NCI-H446 (cell line): ENCODE data around the gene VSTM5.
"Not testable (repeated sequence)": the region's sequence is repeated elsewhere in the genome, so short reads cannot be mapped to it uniquely, and the experiment has no call there.

Experiments used
- DNase-seq, 2 experiments: peaks; one replicate each; lab custom pipeline; 2025; lab: John Stamatoyannopoulos, UW

Gene VSTM5, protein sequence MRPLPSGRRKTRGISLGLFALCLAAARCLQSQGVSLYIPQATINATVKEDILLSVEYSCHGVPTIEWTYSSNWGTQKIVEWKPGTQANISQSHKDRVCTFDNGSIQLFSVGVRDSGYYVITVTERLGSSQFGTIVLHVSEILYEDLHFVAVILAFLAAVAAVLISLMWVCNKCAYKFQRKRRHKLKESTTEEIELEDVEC

DNA sequence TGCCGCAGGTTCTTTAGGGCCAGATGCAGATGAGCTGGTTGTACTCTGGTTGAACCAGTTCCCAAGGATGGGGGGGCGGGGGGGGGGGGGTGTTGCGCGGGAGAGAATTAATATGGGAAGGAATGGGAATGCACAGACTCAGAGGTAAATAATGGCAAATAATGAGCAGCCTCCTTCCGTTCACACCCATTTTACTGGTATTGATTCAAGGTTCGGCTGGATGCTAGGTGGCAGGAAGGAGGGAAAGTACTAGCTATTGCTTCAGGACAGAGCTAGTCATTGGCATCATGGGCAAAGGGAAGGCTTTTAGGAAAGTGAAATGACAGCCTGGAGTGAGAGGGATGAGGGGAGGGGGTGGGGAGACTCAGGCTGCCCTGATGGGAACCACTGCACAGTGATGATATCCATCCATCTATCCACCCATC is at the start of gene VSTM5:
Gene VSTM5 (minus strand): TSS at position 25 of the 425 bp plus-strand sequence. CDS start 116 bp downstream, outside the sequence.
- DNase-seq, result no peak

DNA sequence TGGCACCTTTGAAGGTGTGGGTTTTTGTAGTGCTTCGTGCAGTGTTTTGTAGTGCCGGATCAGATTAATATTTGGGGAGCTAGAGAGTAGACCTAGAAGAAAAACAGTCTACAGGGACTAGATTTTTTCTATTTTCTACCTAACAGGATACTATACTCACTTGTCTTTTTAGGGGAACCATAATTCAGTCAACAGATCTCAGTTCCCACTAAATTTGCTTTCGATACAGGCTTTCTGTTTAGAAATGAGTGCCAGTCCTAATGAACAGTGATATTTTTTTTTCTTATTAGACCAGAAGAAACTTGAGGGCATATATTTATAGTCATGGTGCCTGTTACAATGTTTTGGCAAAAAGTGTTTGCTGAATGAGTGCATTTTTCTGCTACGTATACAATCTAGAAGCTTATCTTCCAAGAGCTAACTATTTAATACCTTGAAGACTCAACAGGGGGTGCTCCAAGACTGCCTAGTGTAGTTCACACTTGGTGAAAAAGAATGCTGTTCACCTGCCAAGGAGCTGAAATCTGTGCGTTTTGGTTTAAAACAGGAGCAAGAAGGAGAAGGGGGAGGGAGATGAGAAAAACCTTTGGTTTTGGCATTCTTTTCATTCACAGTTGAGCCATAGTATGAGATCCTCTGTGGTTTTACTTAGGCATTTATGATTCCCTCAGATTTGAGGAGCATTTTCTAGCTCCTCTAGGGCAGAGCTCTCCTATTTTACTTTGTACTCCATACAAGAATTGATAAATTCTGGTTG is 44.9 kb upstream of the VSTM5 start:
- peak in 1 of 2 experiments; percentile 46 for DNase-seq

DNA sequence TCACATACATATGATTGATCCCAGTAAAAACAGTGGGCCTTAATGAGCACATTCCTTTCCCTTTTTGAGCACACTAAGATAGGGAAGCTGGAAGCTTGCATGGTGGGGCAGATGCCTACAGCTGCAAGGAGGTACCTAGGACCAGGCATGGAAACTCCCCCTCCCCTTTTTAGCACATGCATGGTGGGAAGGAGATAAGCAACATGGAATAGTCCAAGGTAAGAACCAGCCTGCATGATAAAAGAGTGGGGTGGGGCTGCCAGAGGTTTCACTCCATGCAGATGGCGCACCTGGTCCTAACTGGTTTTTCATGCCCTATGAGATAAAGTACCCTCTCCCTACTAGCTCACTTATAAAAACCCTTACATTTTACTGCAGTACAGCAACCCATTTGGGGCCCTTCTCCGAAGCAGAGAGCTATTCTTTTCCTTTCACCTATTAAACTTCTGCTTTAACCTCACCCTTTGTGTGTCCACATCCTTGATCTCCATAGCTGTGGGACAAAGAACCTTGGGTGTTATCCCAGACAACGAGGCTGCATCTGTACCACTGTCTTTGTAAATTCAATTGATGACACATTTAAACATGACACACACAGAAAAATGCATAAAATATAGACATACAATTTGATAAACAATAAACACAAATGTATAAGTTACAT is 40.1 kb upstream of the VSTM5 start:
- no peak for DNase-seq

DNA sequence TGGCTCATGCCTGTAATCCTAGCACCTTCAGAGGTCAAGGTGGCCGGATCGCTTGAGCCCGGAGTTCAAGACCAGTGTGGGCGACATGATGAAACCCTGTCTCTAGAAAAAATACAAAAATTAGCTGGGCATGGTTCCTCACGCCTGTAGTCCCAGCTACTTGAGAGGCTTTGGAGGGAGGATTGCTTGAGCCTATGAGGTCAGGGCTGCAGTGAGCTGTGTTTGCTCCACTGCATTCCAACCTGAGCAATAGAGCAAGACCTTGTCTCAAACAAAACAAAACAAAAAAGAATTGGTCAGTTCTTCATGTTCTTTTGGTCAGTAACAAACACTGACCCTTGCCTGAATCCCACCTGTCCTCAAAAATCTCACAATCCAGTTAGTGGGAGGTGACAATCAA is 36.7 kb upstream of the VSTM5 start:
- DNase-seq, result no peak

DNA sequence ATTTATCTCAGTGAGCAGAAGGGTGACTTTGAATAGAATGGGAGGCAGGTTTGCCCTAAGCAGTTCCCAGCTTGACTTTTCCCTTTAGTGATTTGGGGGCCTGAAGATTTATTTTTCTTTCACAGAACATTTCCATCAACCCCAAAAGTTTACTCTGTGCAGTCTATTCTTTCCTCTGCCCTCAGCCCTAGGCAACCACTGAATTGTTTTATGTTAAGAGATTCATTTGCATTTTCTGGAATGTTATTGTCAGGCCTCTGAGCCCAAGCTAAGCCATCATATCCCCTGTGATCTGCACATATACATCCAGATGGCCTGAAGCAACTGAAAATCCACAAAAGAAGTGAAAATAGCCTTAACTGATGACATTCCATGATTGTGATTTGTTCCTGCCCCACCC is 28.7 kb upstream of the VSTM5 start:
- not testable (repeated sequence) for DNase-seq

DNA sequence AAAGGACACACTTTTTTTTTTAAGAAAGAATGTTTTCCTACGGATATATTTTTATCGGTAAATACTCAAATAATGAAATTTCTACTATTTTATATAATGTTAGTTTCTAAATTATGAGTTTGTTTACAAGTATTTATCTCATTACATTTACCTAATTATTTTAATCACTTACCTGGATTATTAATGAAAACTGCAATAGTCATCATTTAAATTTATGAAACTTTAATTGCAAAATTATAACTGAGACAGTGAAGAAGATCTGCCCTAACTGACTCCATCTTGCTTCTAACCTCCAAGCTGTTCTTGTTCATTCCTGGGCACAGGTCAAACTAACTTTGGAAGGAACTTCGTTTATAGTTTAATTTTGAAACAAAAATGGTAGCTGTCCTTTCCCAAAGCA is 25.2 kb upstream of the VSTM5 start:
- DNase-seq, result no peak

DNA sequence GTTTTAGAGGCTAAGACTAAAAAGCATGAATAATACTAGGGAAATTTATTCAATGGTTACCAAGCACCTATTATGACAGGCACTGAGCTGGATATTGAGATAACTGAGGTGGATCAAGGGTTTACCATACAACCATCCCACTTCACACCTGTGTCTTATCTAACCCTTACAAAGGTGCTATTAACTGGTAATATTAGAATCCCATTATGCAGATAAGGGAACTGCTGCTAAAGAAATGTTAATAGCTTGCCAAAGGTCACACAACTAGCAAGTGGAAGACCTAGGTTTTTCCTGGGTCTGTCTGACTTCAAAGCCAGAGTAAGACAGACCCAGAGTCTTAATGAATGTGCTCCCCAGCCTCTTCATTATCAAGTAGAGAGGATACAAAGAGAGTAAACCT is 21.1 kb upstream of the VSTM5 start:
- DNase-seq, result no peak

DNA sequence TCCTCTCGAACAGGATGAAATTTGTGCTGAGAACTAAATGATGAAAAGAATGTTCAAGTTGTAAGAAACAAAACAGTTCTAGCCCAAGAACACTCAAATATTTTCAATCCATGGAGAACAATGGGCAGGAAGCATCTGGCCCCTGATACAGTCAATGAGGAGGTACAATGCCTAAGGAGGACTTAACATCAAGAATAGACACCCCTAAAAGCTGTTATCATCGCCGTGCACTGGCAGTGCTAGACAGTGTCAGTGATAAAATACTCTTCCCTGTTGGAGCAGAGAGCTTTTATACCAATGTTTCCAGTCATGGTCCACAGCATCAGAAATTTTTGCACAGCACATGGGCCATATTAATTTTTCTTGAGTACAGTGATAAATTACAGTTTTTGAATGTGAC is 20.2 kb upstream of the VSTM5 start:
- DNase-seq, result no peak

DNA sequence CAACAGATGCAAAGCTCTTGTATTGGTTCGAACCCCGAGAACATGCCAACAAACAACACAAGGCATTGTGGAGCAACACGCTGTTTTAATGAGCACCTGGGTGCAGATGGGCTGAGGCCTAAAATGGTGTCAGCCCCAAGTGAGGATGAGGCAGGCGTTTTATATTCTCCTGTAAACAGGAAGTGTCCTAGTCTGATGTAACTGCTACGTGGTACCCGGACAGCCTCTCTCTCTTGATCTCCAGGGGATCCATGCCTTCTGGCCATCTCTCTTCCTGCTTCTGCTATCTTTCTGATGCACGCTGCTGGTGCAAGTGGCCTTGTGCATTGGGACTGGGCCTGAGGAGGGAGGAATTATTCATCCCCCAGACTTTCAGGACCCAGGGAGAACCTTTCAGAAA is 19.4 kb upstream of the VSTM5 start:
- no peak for DNase-seq

DNA sequence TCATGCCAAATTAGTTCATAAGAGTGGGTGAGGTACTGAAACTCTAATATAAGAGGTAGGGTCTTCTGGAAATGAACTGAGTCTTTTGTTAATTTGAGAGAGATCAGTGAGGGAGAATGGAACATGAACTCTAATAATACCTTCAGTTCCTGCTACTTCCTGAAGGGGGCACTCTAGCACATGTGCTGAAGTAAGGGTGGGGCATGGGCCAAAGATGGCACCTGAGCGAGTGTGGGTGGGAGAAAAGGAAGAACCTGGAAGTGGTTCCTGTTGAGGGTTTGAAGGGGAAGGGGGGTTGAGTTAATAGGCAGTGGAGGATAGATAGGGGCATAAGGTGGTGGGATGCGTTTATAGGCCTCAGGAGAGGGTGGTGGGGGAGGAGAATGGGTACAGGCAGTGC is 18.0 kb upstream of the VSTM5 start:
- not testable (repeated sequence) for DNase-seq

DNA sequence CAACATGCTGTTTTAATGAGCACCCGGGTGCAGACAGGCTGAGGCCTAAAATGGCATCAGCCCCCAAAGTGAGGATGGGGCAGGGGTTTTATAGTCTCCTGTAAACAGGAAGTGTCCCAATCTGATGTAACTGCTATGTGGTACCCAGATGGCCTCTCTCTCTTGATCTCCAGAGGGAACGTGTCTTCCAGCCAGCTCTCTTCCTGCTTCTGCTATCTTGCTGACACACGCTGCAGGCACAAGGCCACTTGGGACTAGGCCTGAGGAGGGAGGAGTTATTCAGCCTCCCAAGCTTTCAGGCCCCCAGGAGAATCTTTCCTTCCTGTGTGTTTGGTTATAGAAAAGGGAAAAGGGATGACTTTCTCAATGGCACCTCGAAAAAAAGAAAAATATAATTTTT is 11.4 kb upstream of the VSTM5 start:
- DNase-seq, result no peak

DNA sequence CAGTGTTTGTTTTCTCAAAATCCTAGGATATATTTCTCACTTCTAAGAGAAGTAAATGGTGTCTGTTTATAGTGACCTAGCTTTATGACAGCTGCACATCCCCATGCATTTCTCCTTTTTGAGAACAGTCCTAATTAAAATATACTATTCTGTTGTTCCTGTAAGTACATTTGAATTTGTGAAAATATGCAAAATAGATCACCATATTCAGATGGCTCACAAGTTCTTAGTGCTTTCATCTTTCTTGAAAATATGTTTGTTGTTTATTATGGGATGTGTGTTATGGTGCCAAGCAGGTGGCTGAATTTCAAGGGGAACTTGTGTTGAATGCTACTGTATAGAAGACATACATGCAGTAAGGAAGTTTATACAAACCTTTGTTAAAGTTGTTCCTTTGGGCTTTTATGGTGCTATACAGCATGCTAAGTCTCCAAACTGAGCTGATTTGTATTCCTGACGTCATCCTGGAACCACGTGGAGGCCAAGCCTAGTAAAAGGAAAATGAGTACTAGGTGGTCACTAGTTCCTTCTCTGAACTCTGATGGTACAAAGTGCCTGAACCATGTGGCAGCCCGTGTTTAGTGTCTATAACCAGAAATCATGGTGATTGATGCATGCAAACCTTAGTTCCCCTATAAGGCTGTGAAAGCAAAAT is 7.8 kb upstream of the VSTM5 start:
- DNase-seq, result no peak

DNA sequence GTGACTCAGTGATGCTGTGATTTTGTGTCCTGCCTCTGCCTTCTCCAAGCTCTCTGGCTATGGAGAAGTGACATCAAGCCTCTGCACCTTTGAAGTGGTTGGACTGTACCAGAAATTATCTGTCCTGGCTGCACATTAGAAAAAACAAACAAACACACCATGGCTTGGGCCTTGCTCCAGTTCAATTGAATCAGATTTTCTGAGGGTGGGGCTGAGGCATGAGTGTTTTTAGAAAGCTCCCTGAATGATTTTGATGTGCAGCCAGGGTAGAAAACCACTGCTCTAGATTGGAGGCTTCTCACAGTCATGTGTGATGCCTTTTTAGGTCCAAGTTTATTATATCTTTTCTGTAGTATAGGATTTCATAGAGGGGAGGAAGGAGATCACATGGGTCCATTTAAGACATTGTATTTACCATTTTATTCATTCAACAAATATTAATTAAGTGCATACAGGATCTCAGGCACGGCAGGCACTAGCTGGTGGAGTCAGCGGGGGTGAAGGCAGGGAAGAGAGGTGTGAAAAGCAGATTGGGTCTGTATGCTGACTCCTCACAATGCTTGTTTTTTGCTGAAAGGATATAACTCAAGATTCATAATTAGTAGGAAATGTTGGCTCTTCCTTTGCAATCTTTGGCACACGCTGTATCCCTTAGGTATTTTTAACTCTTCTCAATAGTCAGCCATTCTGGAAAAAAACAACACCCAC is 7.1 kb upstream of the VSTM5 start:
- no peak for DNase-seq

DNA sequence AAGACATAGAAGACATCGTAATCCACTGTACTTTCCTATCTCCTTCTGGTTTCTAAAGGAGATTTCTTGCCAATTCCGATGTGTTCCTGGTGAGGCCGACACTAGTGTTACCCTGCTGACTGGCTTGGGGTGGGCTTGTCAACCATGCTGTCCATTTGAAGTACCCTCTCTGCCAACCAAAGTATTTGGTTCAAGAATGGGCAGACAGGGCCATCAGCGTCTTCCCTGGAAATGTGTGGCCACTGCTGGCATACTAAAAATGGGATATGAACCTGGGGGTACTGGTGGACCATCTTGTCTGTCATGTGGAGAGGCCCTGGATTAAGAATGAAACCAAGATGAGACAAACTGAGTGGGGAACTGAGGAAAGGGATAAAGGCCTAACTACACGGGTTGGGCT is 1.8 kb upstream of the VSTM5 start:
- no peak for DNase-seq

DNA sequence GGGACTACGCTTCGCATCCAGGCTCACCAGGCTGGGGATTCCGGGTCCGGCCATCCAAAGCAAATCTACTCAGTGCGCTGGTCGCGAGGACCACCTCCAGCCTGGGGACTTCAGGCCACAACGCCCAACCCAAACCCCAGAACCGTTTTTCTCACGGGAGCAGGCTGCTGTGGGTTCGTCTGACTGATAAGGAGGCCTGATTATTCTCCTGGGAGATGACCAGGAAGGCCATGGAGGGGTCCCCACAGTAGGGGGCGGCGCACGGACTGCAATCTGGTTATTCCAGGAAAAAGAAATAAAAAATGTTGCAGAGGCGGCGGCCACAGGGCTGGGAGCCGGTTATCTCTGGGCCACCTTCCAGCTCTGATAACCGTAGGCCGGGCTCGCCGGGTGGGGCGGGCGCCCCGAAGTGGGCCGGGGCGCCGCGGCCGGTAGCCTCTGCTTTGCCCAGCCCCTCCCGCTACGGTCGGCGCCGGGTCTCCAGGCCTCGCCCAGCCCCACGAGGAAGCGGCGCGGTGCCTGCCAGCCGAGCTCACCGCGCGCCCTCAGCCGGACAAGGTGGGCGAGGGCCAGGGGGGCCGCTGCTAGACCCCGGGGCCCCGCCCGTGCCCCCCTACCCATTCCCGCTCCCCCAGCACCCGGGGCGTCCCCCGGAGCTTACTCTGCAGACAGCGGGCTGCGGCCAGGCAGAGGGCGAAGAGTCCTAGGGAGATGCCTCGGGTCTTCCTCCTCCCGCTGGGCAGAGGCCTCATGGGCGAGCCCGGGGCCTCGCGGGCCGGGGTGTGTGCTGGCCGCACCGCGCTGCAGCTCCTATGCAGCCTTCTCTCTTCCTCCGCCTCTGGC is 446 bp downstream of the VSTM5 start:
- no peak for DNase-seq

DNA sequence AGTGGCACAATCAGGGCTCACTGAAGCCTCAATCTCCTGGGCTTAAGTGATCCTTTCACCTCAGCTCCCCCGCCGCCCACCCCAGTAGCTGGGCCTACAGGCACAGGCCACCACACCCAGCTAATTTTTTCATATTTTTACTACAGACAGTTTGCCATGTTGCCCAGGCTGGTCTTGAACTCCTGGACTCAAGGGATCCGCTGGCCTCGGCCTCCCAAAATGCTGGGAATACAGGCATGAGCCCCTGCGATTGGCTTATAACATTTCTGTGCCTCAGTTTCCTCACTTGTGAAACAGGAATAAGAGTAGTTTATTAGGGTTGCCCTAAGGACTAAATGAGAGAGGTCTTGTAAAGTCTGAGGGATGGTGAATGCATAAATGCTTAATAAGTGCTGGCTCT is 1.2 kb downstream of the VSTM5 start:
- no peak for DNase-seq

DNA sequence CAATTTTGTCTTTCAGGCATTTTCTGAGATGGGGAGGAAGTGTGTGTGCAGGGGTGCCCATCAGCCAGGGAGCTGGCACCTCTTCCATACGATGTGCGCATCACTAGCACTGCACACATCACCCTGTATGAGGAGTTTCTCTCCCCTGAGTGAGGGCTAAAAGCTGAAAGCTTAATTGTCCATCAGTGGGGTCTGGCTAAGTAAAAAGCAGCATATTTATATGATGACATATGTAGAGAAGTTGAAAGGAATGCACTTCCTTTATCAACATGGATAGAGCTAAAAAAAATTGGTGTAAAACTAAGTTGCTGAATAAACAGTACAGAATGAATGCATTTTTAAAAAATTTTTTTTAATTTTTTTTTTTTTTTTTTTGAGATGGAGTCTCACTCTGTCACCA is 4.0 kb downstream of the VSTM5 start:
- DNase-seq, result no peak

DNA sequence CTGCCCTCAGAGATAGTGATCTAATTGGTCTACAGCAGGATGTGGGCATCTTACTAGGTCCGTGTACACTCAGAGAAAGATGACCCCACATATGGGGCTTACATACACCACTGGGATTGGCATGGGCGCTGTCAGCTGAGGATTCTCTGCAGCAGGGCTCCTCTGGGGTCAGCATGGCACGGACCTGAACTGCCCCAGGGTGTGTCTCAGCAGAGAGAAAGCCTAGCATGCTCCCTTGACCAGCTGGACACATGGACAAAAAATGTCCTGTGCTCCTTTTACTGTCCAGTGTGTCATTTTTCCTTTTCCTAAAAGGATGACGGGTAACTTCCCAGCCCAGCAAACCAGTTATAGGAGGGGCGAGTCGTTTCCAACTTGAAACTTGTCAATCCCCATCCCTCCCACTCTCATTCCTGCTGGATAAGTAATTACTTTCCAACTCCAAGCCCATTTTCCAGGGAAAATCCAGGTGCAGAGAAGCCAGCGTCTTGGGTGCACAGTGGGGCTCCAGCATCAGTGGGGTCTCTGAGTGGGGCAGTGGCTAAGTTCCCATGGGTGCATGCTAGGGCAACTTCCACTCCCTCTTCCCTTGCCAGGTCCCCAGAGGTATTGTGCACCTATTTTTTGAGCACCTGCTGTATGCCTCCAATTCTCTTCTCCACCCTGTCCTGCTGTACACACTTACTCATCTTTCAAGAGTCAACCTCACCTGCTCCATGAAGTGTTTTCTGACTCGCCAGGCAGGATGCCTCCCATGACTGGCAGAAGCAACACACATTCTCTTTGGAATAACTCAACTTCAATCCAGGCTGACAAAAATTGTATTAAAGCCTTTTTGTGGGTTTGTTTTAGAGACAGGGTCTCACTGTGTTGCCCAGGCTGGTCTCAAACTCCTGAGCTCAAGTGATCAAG is 5.0 kb downstream of the VSTM5 start:
- no peak for DNase-seq

DNA sequence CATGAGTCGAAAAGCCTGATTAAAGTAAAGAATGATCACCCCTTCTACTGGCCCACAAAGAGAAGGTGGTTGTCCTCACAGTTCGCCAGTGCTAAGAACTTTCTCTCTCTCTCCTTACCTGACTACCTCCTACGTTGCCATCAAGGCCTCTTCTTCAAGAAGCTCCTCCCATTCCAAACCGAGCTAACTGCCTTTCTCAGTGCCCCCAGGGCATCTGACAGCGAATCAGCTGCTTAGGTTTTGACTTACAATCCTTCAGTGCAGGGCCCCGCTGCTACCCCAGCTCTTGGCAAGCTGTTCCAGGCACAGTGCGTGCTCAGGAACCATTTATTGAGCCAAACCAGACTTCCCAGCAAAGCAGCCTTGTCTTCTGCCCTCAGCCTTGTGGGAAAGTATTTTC is 5.8 kb downstream of the VSTM5 start:
- DNase-seq, result no peak

DNA sequence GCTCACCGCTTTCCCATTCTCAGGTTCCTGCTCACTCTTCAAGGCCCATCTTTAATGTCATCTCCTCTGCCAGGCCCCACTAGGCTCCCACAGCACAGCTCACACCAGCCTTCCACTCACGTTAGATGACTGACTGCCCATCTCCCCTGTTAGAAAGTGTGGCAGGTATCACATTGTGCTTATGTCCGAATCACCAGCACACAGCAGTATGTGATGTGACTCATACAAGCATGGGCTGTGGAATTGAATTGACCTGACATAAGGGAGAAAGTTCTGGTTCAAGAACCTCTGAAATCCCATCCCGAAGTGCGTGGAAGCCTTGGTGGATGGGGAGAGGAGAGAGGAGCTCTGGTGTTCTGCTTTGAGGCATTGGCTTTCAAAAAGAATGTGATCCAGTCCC is 6.5 kb downstream of the VSTM5 start:
- no peak for DNase-seq
